Uterus (tissue), 4 donors: ENCODE results near the gene UGT1A8. TPM values are rescaled to one million over a fixed set of nuclear protein-coding genes. Genes with fewer than 3 reads are reported as not detected.

Experiments used
- DNase-seq, 2 donors: peaks; one replicate each; pipeline ENCODE4 v3.0.0-alpha.2; 2019 to 2020
- H3K27ac ChIP-seq, 2 donors: fragments of 200-600 bp; sonication (generic); 1 replicate in 1 of 2; 2 replicates in 1 of 2; pipeline ENCODE4 v1.5.1; 2016 to 2018
- H3K27me3 ChIP-seq, 2 donors: fragments of 200-600 bp; sonication (generic); one replicate each; pipeline ENCODE4 v1.5.1; 2018 to 2019; ENCODE audit warnings: control low read depth in 1 of 2
- H3K36me3 ChIP-seq, 2 donors: fragments of 200-600 bp; sonication (generic); one replicate each; pipeline ENCODE4 v1.5.1; 2019; ENCODE audit warnings: control low read depth in 1 of 2
- H3K4me1 ChIP-seq, 2 donors: fragments of 200-600 bp; sonication (generic); one replicate each; pipeline ENCODE4 v1.5.1; 2018 to 2019; ENCODE audit warnings: control low read depth in 1 of 2
- H3K4me3 ChIP-seq, 2 donors: fragments of 200-600 bp; sonication (generic); 1 replicate in 1 of 2; 2 replicates in 1 of 2; pipeline ENCODE4 v1.5.1; 2018 to 2019; ENCODE audit warnings: mild to moderate bottlenecking in 1 of 2
- H3K9me3 ChIP-seq, 2 donors: fragments of 200-600 bp; sonication (generic); one replicate each; pipeline ENCODE4 v1.5.1; 2019; ENCODE audit warnings: control low read depth in 1 of 2
- POLR2A ChIP-seq, 2 donors: fragments of 450-650 bp; IDR thresholded peaks; one replicate each; pipeline ENCODE4 v1.6.1; 2016; ENCODE audit warnings: antibody characterized with exemption in 2 of 2, mild to moderate bottlenecking in 1 of 2, moderate library complexity in 1 of 2
- intact Hi-C: fragments of 100-400 bp; cut with DNase I; formaldehyde crosslinking; loops from one replicate; pipeline ENCODE4 v1.15.1; 2023; ENCODE audit warnings: low total_unique reads
- total RNA-seq, 4 donors: library from RNA; depleted of rRNA in 3 of 4; stranded (reverse); fragments of >200 nt in 3 of 4; gene quantifications; one replicate each; pipeline versions ENCODE4 v1.1.0 to v1.2.4, GENCODE V29; 2014 to 2023
- TF ChIP-seq, protein P1 (sequence below), 4 experiments: fragments of 200-600 bp in 2 of 4; fragments of 450-650 bp in 2 of 4; sonication (generic) in 2 of 4; IDR thresholded peaks; one replicate each; pipeline ENCODE4 v1.5.1; 2016 to 2019; ENCODE audit warnings: antibody characterized with exemption in 4 of 4, mild to moderate bottlenecking in 2 of 4, moderate library complexity in 1 of 4
- donor health status: DM: yes; HTN: yes; CAD: no.

Gene UGT1A8
- total RNA-seq, 4 donors from 2014 or later: not detected

DNA sequence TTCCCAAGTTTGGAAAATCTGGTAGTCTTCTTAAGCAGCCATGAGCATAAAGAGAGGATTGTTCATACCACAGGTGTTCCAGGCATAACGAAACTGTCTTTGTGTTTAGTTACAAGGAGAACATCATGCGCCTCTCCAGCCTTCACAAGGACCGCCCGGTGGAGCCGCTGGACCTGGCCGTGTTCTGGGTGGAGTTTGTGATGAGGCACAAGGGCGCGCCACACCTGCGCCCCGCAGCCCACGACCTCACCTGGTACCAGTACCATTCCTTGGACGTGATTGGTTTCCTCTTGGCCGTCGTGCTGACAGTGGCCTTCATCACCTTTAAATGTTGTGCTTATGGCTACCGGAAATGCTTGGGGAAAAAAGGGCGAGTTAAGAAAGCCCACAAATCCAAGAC is 154.7 kb downstream of the UGT1A8 start:
- intact Hi-C loops: no loop called here
- TF ChIP-seq, protein P1, sequence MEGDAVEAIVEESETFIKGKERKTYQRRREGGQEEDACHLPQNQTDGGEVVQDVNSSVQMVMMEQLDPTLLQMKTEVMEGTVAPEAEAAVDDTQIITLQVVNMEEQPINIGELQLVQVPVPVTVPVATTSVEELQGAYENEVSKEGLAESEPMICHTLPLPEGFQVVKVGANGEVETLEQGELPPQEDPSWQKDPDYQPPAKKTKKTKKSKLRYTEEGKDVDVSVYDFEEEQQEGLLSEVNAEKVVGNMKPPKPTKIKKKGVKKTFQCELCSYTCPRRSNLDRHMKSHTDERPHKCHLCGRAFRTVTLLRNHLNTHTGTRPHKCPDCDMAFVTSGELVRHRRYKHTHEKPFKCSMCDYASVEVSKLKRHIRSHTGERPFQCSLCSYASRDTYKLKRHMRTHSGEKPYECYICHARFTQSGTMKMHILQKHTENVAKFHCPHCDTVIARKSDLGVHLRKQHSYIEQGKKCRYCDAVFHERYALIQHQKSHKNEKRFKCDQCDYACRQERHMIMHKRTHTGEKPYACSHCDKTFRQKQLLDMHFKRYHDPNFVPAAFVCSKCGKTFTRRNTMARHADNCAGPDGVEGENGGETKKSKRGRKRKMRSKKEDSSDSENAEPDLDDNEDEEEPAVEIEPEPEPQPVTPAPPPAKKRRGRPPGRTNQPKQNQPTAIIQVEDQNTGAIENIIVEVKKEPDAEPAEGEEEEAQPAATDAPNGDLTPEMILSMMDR (IDR thresholded peaks at IDR 0.05): no peak
- no peak for TF ChIP-seq POLR2A (IDR thresholded peaks at IDR 0.05)
- no peaks in the 10 kb centered on the region for H3K36me3 ChIP-seq
- no peaks in the 10 kb centered on the region for H3K4me1 ChIP-seq
- DNase-seq: no peak
- no peak overlapping the region for H3K27ac ChIP-seq
- H3K4me3 ChIP-seq: no peak overlapping the region
- H3K9me3 ChIP-seq: no peaks in the 10 kb centered on the region
- no peaks in the 10 kb centered on the region for H3K27me3 ChIP-seq

DNA sequence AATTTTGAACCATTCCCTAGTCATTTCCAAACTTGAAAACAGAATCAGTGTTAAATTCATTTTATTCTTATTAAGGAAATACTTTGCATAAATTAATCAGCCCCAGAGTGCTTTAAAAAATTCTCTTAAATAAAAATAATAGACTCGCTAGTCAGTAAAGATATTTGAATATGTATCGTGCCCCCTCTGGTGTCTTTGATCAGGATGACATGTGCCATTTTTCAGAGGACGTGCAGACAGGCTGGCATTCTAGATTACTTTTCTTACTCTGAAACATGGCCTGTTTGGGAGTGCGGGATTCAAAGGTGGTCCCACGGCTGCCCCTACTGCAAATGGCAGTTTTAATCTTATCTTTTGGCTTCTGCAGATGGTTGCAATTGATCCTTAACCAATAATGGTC is 155.2 kb downstream of the UGT1A8 start:
- intact Hi-C loops: no loop called here
- Histone ChIP-seq H3K27ac (no peak overlapping the region), H3K9me3 (no peaks in the 10 kb centered on the region), H3K36me3 (no peaks in the 10 kb centered on the region), H3K27me3 (no peaks in the 10 kb centered on the region), H3K4me1 (no peaks in the 10 kb centered on the region), H3K4me3 (no peak overlapping the region)
- DNase-seq: no peak
- TF ChIP-seq, protein P1 (IDR thresholded peaks at IDR 0.05): no peak
- no peak for TF ChIP-seq POLR2A (IDR thresholded peaks at IDR 0.05)

DNA sequence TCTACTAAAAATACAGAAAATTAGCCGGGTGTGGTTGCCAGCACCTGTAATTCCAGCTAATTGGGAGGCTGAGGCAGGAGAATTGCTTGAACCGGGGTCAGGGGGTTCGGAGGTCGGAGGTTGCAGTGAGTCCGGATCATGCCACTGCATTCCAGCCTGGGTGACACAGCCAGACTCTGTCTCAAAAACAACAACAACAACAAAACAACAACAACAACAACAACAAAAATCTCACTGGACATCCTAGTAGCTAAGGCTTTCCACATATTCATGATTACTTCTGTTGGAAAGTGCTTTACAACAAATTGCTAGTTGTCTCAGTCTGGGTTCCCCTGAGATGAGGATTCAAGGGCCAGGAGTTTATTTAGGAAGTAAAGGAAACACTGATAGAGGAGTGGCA is 156.4 kb downstream of the UGT1A8 start:
- Histone ChIP-seq H3K36me3 (no peaks in the 10 kb centered on the region), H3K4me3 (no peak overlapping the region), H3K27me3 (no peaks in the 10 kb centered on the region), H3K9me3 (no peaks in the 10 kb centered on the region), H3K4me1 (no peaks in the 10 kb centered on the region), H3K27ac (no peak overlapping the region)
- DNase-seq: no peak
- no peak for TF ChIP-seq POLR2A (IDR thresholded peaks at IDR 0.05)
- TF ChIP-seq, protein P1 (IDR thresholded peaks at IDR 0.05): no peak
- intact Hi-C loops: no loop called here

DNA sequence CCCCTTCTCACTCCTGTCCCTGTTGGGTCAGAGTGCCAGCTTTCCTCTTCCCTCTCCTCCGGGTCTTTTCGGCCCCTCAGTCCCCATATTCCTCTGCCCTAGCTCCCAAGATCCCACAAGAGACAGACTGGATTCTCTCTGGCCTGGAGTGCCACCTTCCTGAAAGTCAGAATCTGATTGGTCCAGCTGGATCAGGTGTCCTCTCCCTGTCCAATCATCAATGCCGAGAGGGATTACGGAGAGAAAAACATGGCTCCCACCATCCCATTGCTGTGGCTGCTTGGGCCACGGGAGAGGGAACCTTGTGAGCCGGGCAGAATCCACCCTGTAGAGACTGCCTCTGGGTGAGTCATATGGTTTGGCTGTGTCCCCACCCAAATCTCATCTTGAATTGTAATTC is 158.0 kb downstream of the UGT1A8 start:
- Histone ChIP-seq H3K27ac (no peak overlapping the region), H3K4me1 (no peaks in the 10 kb centered on the region), H3K9me3 (no peaks in the 10 kb centered on the region), H3K36me3 (no peaks in the 10 kb centered on the region), H3K4me3 (no peak overlapping the region), H3K27me3 (no peaks in the 10 kb centered on the region)
- no peak for TF ChIP-seq POLR2A (IDR thresholded peaks at IDR 0.05)
- TF ChIP-seq, protein P1 (IDR thresholded peaks at IDR 0.05): no peak
- DNase-seq: no peak
- intact Hi-C loops: no loop called here

DNA sequence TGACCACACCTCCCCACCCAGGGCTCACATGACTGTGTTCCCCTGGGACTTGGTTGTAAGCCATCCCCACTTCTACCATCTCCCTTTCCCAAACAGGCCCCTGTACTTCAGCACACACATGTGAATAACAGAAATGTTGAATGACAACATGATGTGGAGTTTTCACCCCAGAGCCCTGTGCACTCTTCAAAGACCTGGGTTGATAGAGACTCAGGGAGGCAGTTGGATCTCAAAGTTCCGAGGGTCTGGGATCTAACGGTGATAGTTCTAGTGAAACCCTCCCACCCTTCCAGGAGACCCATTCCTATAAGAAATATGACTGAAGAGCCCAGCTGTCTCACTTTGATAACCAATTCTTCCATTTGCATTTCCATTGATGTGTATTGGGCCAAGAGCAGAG is 160.6 kb downstream of the UGT1A8 start, which contains the start of gene MROH2A:
MROH2A (plus strand) TSS at position 301 of the 400 bp plus-strand sequence. CDS start 1,029 bp downstream, outside the sequence.
- no peaks in the 10 kb centered on the region for H3K9me3 ChIP-seq
- no peaks in the 10 kb centered on the region for H3K36me3 ChIP-seq
- no peak for TF ChIP-seq POLR2A (IDR thresholded peaks at IDR 0.05)
- TF ChIP-seq, protein P1 (IDR thresholded peaks at IDR 0.05): no peak
- DNase-seq: no peak
- H3K27ac ChIP-seq: no peak within 1 kb of the TSS
- no peaks in the 10 kb centered on the region for H3K27me3 ChIP-seq
- no peaks in the 10 kb centered on the region for H3K4me1 ChIP-seq
- intact Hi-C loops: no loop called here
- H3K4me3 ChIP-seq: no peak within 1 kb of the TSS
